ENCODE measurements around the gene C15orf40. TPM values are rescaled to one million over a fixed set of nuclear protein-coding genes. Genes with fewer than 3 reads are reported as not detected.
A peak's percentile ranks its signal among the peaks of the same experiment; 100 is the strongest.
"Not testable (repeated sequence)": the region's sequence is repeated elsewhere in the genome, so short reads cannot be mapped to it uniquely, and the experiment has no call there.

Gene C15orf40
- total and polyA plus RNA-seq, 2 experiments from 2014 or later: 11.5 to 23.9 TPM

DNA sequence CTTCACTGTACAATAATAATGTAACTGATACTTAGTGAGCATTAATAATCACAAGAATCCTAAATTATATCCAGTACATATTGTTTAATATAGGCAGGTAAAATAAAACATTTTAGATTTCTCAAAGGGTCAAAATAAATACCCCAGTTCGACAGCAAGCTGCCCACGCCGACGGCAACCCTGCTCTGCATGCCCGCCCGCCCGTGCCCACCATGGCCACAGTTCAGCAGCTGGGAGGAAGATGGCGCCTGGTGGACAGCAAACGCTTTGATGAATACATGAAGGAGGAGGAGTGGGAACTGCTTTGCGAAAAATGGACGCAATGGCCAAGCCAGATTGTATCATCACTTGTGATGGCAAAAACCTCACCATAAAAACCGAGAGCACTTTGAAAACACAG is 32.7 kb upstream of the C15orf40 start:
- Histone ChIP-seq H3K4me1 (ENCODE audit: low read depth) (no peaks in the 10 kb centered on the region), H3K36me3 (peaks cover 46% of the 10 kb centered on the region), H3K9me3 (ENCODE audit: low read depth) (no peaks in the 10 kb centered on the region), H3K4me3 (no peak overlapping the region), H3K27ac (no peak overlapping the region), H3K27me3 (no peaks in the 10 kb centered on the region)
- TF ChIP-seq, protein P1, sequence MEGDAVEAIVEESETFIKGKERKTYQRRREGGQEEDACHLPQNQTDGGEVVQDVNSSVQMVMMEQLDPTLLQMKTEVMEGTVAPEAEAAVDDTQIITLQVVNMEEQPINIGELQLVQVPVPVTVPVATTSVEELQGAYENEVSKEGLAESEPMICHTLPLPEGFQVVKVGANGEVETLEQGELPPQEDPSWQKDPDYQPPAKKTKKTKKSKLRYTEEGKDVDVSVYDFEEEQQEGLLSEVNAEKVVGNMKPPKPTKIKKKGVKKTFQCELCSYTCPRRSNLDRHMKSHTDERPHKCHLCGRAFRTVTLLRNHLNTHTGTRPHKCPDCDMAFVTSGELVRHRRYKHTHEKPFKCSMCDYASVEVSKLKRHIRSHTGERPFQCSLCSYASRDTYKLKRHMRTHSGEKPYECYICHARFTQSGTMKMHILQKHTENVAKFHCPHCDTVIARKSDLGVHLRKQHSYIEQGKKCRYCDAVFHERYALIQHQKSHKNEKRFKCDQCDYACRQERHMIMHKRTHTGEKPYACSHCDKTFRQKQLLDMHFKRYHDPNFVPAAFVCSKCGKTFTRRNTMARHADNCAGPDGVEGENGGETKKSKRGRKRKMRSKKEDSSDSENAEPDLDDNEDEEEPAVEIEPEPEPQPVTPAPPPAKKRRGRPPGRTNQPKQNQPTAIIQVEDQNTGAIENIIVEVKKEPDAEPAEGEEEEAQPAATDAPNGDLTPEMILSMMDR (IDR thresholded peaks at IDR 0.05; ENCODE audit: low read depth, low read length): no peak
- DNase-seq (ENCODE audit: low read depth in 1 of 2, low spot score in 1 of 2): no peak

DNA sequence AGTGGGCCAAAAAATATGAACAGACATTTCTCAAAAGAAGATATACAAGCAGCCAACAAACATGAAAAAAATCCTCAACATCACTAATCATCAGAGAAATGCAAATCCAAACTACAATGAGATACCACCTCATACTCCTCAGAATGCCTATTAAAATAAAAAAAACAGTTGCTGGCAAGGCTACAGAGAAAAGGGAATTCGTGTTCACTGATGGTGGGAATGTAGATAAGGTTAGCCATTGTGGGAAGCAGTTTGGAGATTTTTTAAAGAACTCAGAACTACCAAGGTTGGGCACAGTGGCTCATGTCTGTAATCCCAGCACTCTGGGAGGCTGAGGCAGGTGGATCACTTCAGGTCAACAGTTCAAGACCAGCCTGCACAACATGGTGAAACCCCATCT is 27.8 kb upstream of the C15orf40 start:
- no peak for DNase-seq (ENCODE audit: low read depth in 1 of 2, low spot score in 1 of 2)
- Histone ChIP-seq H3K36me3 (peaks cover 22% of the 10 kb centered on the region), H3K27ac (no peak overlapping the region), H3K4me3 (no peak overlapping the region), H3K9me3 (ENCODE audit: low read depth) (no peaks in the 10 kb centered on the region), H3K27me3 (no peaks in the 10 kb centered on the region), H3K4me1 (ENCODE audit: low read depth) (no peaks in the 10 kb centered on the region)
- TF ChIP-seq, protein P1 (IDR thresholded peaks at IDR 0.05; ENCODE audit: low read depth, low read length): no peak

DNA sequence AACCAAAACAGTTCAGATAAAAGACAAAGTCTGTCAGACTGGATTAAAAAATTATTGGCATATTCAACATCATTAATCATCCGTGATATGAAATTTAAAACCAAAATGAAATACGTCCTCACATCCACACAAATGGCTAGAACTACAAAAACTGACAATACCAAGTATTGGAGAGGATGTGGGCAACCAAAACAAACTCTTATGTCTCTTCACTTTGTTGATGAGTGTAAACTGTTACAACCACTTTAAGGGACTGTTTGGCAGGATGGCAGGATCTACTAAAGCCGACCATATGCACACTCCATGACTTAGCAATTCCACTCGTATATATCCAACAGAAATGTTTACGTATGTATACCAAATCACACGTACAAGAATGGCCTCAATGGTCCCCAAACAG is 24.8 kb upstream of the C15orf40 start:
- H3K27me3 ChIP-seq: no peaks in the 10 kb centered on the region
- peaks cover 8% of the 10 kb centered on the region for H3K36me3 ChIP-seq
- no peaks in the 10 kb centered on the region for H3K9me3 ChIP-seq (ENCODE audit: low read depth)
- TF ChIP-seq, protein P1 (IDR thresholded peaks at IDR 0.05; ENCODE audit: low read depth, low read length): no peak
- no peak overlapping the region for H3K4me3 ChIP-seq
- DNase-seq (ENCODE audit: low read depth in 1 of 2, low spot score in 1 of 2): no peak
- no peaks in the 10 kb centered on the region for H3K4me1 ChIP-seq (ENCODE audit: low read depth)
- no peak overlapping the region for H3K27ac ChIP-seq

DNA sequence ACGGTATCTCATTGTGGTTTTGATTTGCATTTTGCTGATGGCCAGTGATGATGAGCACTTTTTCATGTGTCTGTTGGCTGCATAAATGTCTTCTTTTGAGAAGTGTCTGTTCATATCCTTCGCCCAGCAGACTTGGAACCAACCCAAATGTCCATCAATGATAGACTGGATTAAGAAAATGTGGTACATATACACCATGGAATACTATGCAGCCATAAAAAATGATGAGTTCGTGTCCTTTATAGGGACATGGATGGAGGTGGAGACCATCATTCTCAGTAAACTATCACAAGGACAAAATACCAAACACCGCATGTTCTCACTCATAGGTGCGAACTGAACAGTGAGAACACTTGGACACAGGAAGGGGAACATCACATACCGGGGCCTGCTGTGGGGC is 19.8 kb upstream of the C15orf40 start:
- not testable (repeated sequence) for H3K9me3 ChIP-seq (ENCODE audit: low read depth); H3K27ac ChIP-seq; H3K4me1 ChIP-seq (ENCODE audit: low read depth); H3K27me3 ChIP-seq; DNase-seq (ENCODE audit: low read depth in 1 of 2, low spot score in 1 of 2); H3K4me3 ChIP-seq
- H3K36me3 ChIP-seq: peaks cover 34% of the 10 kb centered on the region

DNA sequence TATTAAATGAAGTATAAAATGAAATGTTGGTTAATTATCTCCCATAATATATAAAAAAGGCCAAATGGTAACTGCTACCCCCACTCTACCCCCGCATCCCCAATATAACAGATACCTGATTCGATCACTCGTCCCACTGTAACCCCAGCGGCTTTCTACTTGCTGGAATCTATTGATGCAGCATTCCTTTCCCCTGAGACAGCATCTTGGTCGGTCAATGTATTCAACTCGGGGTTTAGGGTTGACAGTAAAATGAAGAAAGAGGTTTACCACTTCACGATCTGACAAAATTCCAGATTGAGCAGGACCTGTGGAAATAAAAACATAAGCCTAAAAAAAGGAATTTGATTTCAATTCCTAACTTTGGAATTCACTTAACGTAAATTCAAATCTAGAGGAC is 18.6 kb upstream of the C15orf40 start:
- Histone ChIP-seq H3K4me1 (ENCODE audit: low read depth) (no peaks in the 10 kb centered on the region), H3K27ac (no peak overlapping the region), H3K4me3 (no peak overlapping the region), H3K27me3 (no peaks in the 10 kb centered on the region), H3K36me3 (peaks cover 34% of the 10 kb centered on the region), H3K9me3 (ENCODE audit: low read depth) (no peaks in the 10 kb centered on the region)
- DNase-seq (ENCODE audit: low read depth in 1 of 2, low spot score in 1 of 2): peak in 1 of 2 donors; percentile 32
- TF ChIP-seq, protein P1 (IDR thresholded peaks at IDR 0.05; ENCODE audit: low read depth, low read length): no peak

DNA sequence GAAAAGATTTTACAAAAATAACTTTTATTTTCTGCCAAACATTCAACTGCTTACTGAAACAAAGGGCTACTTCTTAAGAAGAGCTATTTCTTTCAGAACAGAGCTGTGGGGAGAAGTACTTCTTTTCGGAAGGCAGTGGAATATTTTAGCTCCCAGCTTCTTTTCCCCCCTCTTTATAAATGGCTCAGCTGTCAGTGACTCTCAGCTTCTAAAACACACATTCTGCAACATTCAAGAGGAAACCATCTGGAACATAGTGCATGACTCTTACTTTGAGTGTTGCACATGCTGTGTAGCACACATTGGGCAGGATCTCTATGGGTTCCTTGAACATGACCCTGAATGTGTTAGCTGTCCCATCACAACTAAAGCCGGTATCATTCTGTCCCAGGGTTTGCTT is 7.0 kb upstream of the C15orf40 start:
- H3K4me3 ChIP-seq: no peak overlapping the region
- no peak overlapping the region for H3K27ac ChIP-seq
- H3K9me3 ChIP-seq (ENCODE audit: low read depth): no peaks in the 10 kb centered on the region
- peaks cover 36% of the 10 kb centered on the region for H3K36me3 ChIP-seq
- no peaks in the 10 kb centered on the region for H3K27me3 ChIP-seq
- no peak for DNase-seq (ENCODE audit: low read depth in 1 of 2, low spot score in 1 of 2)
- TF ChIP-seq, protein P1 (IDR thresholded peaks at IDR 0.05; ENCODE audit: low read depth, low read length): no peak
- H3K4me1 ChIP-seq (ENCODE audit: low read depth): no peaks in the 10 kb centered on the region
